Osteoblast (primary cell): ENCODE measurements around the gene NMU. TPM values are rescaled to one million over a fixed set of nuclear protein-coding genes. Genes with fewer than 3 reads are reported as not detected.

Experiments used
- DNase-seq: peaks from one replicate; pipeline ENCODE4 v3.0.0; 2011; ENCODE audit warnings: low spot score, mixed read lengths; ENCODE audit not compliant: insufficient read length; ENCODE audit errors: missing footprints
- H2AFZ ChIP-seq: 2 replicates; pipeline ENCODE4 v1.6.0; 2011; ENCODE audit warnings: mild to moderate bottlenecking, low read length
- H3K27ac ChIP-seq: 2 replicates; pipeline ENCODE4 v1.5.1; 2011; ENCODE audit warnings: mild to moderate bottlenecking, low read depth, low read length, moderate library complexity
- H3K27me3 ChIP-seq: 2 replicates; pipeline ENCODE4 v1.6.0; 2012; ENCODE audit warnings: mild to moderate bottlenecking, control low read depth, inconsistent platforms, low read length, moderate library complexity; ENCODE audit not compliant: insufficient read depth
- H3K36me3 ChIP-seq: 2 replicates; pipeline ENCODE4 v1.5.1; 2011; ENCODE audit warnings: mild to moderate bottlenecking, low read length, control low read depth, moderate library complexity; ENCODE audit not compliant: insufficient read depth
- H3K4me1 ChIP-seq: 2 replicates; pipeline ENCODE4 v1.5.1; 2011; ENCODE audit warnings: mild to moderate bottlenecking, low read length, control low read depth, moderate library complexity; ENCODE audit not compliant: insufficient read depth
- H3K4me2 ChIP-seq: 2 replicates; pipeline ENCODE4 v1.6.0; 2011; ENCODE audit warnings: mild to moderate bottlenecking, low read length; ENCODE audit not compliant: insufficient read depth
- H3K4me3 ChIP-seq: fragments of 200-600 bp; sonication (generic); 3 replicates; pipeline ENCODE4 v1.5.1; 2012; ENCODE audit warnings: mild to moderate bottlenecking, low read length, inconsistent platforms; ENCODE audit not compliant: insufficient read depth
- H3K79me2 ChIP-seq: 2 replicates; pipeline ENCODE4 v1.6.0; 2012; ENCODE audit warnings: mild to moderate bottlenecking, low read length, control low read depth, inconsistent platforms; ENCODE audit not compliant: insufficient read depth
- H3K9me3 ChIP-seq: 2 replicates; pipeline ENCODE4 v1.5.1; 2011; ENCODE audit warnings: low read depth, low read length, control low read depth
- H4K20me1 ChIP-seq: 2 replicates; pipeline ENCODE4 v1.6.0; 2012; ENCODE audit warnings: mild to moderate bottlenecking, low read length, control low read depth; ENCODE audit not compliant: insufficient read depth
- CTCF ChIP-seq: IDR thresholded peaks from 2 replicates; pipeline ENCODE4 v1.5.1; 2011; ENCODE audit warnings: mild to moderate bottlenecking, low read depth, low read length, moderate library complexity; ENCODE audit errors: extremely low read depth
- total RNA-seq: library from RNA; depleted of rRNA; stranded (reverse); fragments of >200 nt; gene quantifications from 2 replicates; pipeline ENCODE4 v1.2.3, GENCODE V29; 2012

Gene NMU
- total RNA-seq, 1 donor: not detected

- no peak for DNase-seq
- no peak overlapping the region for H2AFZ ChIP-seq
- no peak overlapping the region for H3K27ac ChIP-seq
- H3K4me1 ChIP-seq: no peaks in the 10 kb centered on the region
- no peak overlapping the region for H3K4me3 ChIP-seq
- H3K4me2 ChIP-seq: no peak overlapping the region
- no peaks in the 10 kb centered on the region for H3K27me3 ChIP-seq
- TF ChIP-seq CTCF: no peak
- no peaks in the 10 kb centered on the region for H3K79me2 ChIP-seq
- H3K9me3 ChIP-seq: no peaks in the 10 kb centered on the region
- no peaks in the 10 kb centered on the region for H4K20me1 ChIP-seq
- H3K36me3 ChIP-seq: no peaks in the 10 kb centered on the region
Measured at GRCh38 chr4:55574252-55574651, 61.8 kb downstream of the NMU start.

GRCh38 chr4:55571806-55572205, 64.3 kb downstream of the NMU start:
- H4K20me1 ChIP-seq: no peaks in the 10 kb centered on the region
- H3K4me2 ChIP-seq: no peak overlapping the region
- H2AFZ ChIP-seq: no peak overlapping the region
- no peak overlapping the region for H3K4me3 ChIP-seq
- no peak for DNase-seq
- H3K27ac ChIP-seq: no peak overlapping the region
- no peaks in the 10 kb centered on the region for H3K4me1 ChIP-seq
- TF ChIP-seq CTCF: no peak
- peaks cover 5% of the 10 kb centered on the region for H3K27me3 ChIP-seq
- H3K36me3 ChIP-seq: no peaks in the 10 kb centered on the region
- no peaks in the 10 kb centered on the region for H3K79me2 ChIP-seq
- H3K9me3 ChIP-seq: no peaks in the 10 kb centered on the region

GRCh38 chr4:55568905-55569504, 67.1 kb downstream of the NMU start:
- Histone ChIP-seq H2AFZ (no peak overlapping the region), H3K79me2 (no peaks in the 10 kb centered on the region), H3K36me3 (no peaks in the 10 kb centered on the region), H3K27me3 (peaks cover 8% of the 10 kb centered on the region), H3K4me1 (no peaks in the 10 kb centered on the region), H4K20me1 (no peaks in the 10 kb centered on the region), H3K4me2 (no peak overlapping the region), H3K27ac (no peak overlapping the region), H3K9me3 (no peaks in the 10 kb centered on the region), H3K4me3 (no peak overlapping the region)
- TF ChIP-seq CTCF: no peak
- DNase-seq: no peak

- peaks cover 19% of the 10 kb centered on the region for H3K27me3 ChIP-seq
- H3K79me2 ChIP-seq: no peaks in the 10 kb centered on the region
- H2AFZ ChIP-seq: no peak overlapping the region
- H3K9me3 ChIP-seq: no peaks in the 10 kb centered on the region
- H3K4me3 ChIP-seq: no peak overlapping the region
- no peak overlapping the region for H3K4me2 ChIP-seq
- H3K4me1 ChIP-seq: no peaks in the 10 kb centered on the region
- no peak for TF ChIP-seq CTCF
- H3K27ac ChIP-seq: no peak overlapping the region
- no peaks in the 10 kb centered on the region for H3K36me3 ChIP-seq
- no peak for DNase-seq
- no peaks in the 10 kb centered on the region for H4K20me1 ChIP-seq
Measured at GRCh38 chr4:55561889-55562288, 74.2 kb downstream of the NMU start.
